HUES6 (cell line): Measurements from ENCODE around the gene RNF40.
A peak's percentile ranks its signal among the peaks of the same experiment; 100 is the strongest.

Source experiments
- H3K27ac ChIP-seq: 2 replicates; pipeline ENCODE4 v1.7.0; 2013; ENCODE audit warnings: low read depth, mild to moderate bottlenecking, low read length, inconsistent platforms
- H3K27me3 ChIP-seq: 2 replicates; pipeline ENCODE4 v1.6.1; 2013; ENCODE audit warnings: low read length; ENCODE audit not compliant: control insufficient read depth, insufficient read depth
- H3K36me3 ChIP-seq: 2 replicates; pipeline ENCODE4 v1.6.1; 2013; ENCODE audit warnings: low read length; ENCODE audit not compliant: control insufficient read depth, insufficient read depth
- H3K4me1 ChIP-seq: 2 replicates; pipeline ENCODE4 v1.6.1; 2013; ENCODE audit warnings: low read length; ENCODE audit not compliant: control insufficient read depth, insufficient read depth
- H3K4me3 ChIP-seq: 2 replicates; pipeline ENCODE4 v1.5.1; 2013; ENCODE audit warnings: low read depth, low read length
- H3K9ac ChIP-seq: one replicate; pipeline ENCODE4 v1.6.1; 2013; ENCODE audit warnings: mild to moderate bottlenecking, low read length
- H3K9me3 ChIP-seq: 2 replicates; pipeline ENCODE4 v1.6.1; 2013; ENCODE audit warnings: low read depth, low read length; ENCODE audit not compliant: control insufficient read depth, insufficient read depth

The RNF40 gene

DNA sequence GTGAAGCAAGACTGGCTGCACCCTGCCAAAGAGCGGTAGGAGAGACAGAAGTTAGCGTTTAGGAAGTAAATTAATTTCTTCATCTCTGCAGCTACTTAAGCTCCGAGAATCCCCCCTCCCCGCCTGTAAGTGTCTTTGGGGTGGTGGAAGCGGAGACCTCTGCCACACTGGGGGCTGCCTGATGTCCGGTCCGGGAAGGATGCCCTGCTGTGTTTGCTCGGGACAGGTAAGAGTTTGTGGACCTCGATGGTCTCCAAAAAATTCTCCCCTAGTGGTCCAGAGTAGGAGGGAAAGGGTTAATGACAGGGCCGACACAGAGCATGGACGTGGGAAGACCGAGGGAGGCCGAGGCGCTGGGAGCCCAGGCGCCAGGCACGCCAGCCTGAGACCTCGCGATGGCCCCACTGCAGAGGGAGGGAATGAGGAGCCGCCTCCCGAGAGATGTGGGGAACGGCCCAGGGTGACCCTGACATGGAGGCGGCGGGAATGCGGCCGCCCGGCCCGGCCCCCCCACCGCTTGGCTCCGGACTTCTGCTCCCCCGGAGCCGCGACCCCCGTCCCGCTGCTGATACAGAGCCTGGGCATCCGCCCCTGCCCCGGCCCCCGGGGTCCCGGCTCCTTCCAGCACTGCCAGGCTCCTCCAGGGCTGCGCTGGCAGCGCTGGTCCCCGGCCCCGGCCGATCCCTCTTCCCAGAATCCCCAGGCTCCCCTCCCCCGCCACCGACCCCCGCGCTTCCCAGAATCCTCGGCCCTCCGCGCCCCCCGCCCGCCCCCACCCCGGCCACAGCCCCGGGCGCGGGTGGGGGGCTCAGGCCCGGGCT lies 24.2 kb downstream of the RNF40 start:
- H3K4me1 ChIP-seq: peaks cover 6% of the 10 kb centered on the region; the same call in 1 of the 2 replicates
- H3K36me3 ChIP-seq: peaks cover 23% of the 10 kb centered on the region
- H3K9me3 ChIP-seq: no peaks in the 10 kb centered on the region
- no peaks in the 10 kb centered on the region for H3K27me3 ChIP-seq
- H3K4me3 ChIP-seq: peak overlapping the region; percentile 92
- H3K9ac ChIP-seq: peak overlapping the region; percentile 98
- H3K27ac ChIP-seq: peak overlapping the region; percentile 93

- peak within 1 kb of the TSS; percentile 98 for H3K9ac ChIP-seq
- no peaks in the 10 kb centered on the region for H3K9me3 ChIP-seq
- peaks cover 6% of the 10 kb centered on the region; the same call in 1 of the 2 replicates for H3K4me1 ChIP-seq
- H3K4me3 ChIP-seq: peak within 1 kb of the TSS; percentile 92
- no peaks in the 10 kb centered on the region; the same call in 1 of the 2 replicates for H3K27me3 ChIP-seq
- peak within 1 kb of the TSS; percentile 93 for H3K27ac ChIP-seq
- H3K36me3 ChIP-seq: peaks cover 17% of the 10 kb centered on the region
These were observed 25.0 kb downstream of the RNF40 start, which contains the start of gene ZNF629 for GRCh38 chr16:30786936-30787612. ZNF629 (minus strand) TSS chr16:30787205; CDS start chr16:30784482, 2,723 bp downstream.

- Histone ChIP-seq H3K9ac (peak overlapping the region; percentile 98), H3K4me3 (peak overlapping the region; percentile 92), H3K27ac (no peak overlapping the region; the same call in 1 of the 2 replicates), H3K27me3 (no peaks in the 10 kb centered on the region; the same call in 1 of the 2 replicates), H3K4me1 (peaks cover 6% of the 10 kb centered on the region; the same call in 1 of the 2 replicates), H3K9me3 (no peaks in the 10 kb centered on the region), H3K36me3 (peaks cover 11% of the 10 kb centered on the region)
These were observed 25.7 kb downstream of the RNF40 start for GRCh38 chr16:30787613-30788378.

DNA sequence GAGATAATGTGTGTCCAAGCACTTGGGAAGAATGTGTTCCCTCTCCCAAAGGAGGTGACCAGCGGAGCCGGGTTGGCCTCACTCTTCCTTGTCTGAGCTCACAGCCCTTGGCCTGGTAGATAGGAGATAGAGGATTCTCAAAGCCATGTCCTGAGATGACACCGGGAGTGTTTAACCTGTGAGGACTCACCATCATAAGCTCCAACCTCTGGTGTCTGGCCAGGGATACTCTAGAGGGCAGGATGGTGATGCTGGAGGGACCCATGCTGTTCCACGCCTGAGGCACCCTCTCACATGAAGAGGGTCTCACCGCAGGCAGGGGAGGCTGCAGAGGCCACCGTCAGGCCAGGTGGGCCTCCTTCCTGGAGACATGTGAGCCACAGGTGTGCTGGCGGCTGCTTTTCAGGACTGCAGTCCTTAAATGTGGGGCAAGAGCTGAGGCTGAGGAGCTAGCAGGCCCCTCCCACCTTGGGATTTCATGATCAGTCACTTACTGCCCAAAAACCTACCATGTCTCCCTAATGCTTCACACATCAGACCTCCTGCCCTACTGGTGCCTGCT lies 31.5 kb downstream of the RNF40 start:
- no peak overlapping the region for H3K27ac ChIP-seq
- H3K9me3 ChIP-seq: no peaks in the 10 kb centered on the region
- H3K4me3 ChIP-seq: no peak overlapping the region
- no peaks in the 10 kb centered on the region for H3K36me3 ChIP-seq
- H3K27me3 ChIP-seq: peaks cover 4% of the 10 kb centered on the region; the same call in 1 of the 2 replicates
- H3K4me1 ChIP-seq: no peaks in the 10 kb centered on the region
- H3K9ac ChIP-seq: no peak overlapping the region

DNA sequence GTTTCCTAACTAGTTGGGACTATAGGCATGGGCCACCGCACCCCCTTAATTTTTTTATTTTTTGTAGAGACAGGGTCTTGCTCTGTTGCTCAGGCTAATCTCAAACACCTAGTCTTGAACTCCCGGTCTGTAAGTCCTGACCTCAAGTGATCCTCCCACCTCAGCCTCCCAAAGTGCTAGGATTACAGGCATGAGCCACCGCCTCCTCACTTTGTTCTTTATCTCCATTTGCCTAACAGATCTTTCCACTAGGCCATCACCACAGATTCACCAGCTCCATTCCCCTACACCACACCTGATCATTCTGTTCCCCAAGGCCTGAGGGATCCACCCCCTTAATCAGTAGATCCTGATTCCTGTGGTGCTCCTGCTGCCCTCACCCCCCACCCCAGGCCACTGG lies 32.5 kb downstream of the RNF40 start:
- Histone ChIP-seq H3K4me3 (no peak overlapping the region), H3K9ac (no peak overlapping the region), H3K4me1 (no peaks in the 10 kb centered on the region), H3K27ac (no peak overlapping the region), H3K27me3 (peaks cover 4% of the 10 kb centered on the region; the same call in 1 of the 2 replicates), H3K9me3 (no peaks in the 10 kb centered on the region), H3K36me3 (no peaks in the 10 kb centered on the region)

GRCh38 chr16:30797670-30798309 lies 35.7 kb downstream of the RNF40 start:
- H3K9me3 ChIP-seq: no peaks in the 10 kb centered on the region
- no peaks in the 10 kb centered on the region for H3K4me1 ChIP-seq
- H3K36me3 ChIP-seq: no peaks in the 10 kb centered on the region
- peaks cover 15% of the 10 kb centered on the region for H3K27me3 ChIP-seq
- H3K9ac ChIP-seq: no peak overlapping the region
- H3K27ac ChIP-seq: no peak overlapping the region
- H3K4me3 ChIP-seq: no peak overlapping the region

DNA sequence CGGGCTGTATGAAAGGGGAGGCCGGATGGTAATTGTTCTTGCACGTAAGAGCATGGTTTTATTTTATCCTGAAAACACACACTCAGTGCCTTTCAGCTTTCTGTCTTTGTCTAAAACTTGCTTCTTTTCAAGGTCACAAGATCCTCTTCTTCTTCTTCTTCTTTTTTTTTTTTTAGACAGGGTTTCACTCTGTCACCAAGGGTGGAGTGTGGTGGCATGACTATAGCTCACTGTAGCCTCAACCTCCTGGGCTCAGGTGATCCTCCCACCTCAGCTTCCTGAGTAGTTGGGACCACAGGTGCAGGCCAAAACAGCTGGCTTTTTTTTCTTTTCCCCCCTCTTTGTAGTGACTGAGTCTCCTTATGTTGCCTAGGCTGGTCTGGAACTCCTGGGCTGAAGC lies 40.8 kb downstream of the RNF40 start:
- Histone ChIP-seq H3K36me3 (no peaks in the 10 kb centered on the region), H3K27ac (no peak overlapping the region), H3K4me3 (no peak overlapping the region), H3K4me1 (0 out of 2 replicates have a peak, but pooled peaks cover 4% of the 10 kb centered on the region), H3K9me3 (no peaks in the 10 kb centered on the region), H3K9ac (no peak overlapping the region), H3K27me3 (peaks cover 45% of the 10 kb centered on the region)

- H3K27me3 ChIP-seq: peaks cover 51% of the 10 kb centered on the region
- H3K4me1 ChIP-seq: 0 out of 2 replicates have a peak, but pooled peaks cover 4% of the 10 kb centered on the region
- H3K9me3 ChIP-seq: no peaks in the 10 kb centered on the region
- H3K4me3 ChIP-seq: peak overlapping the region; percentile 84
- H3K27ac ChIP-seq: no peak overlapping the region
- no peaks in the 10 kb centered on the region for H3K36me3 ChIP-seq
- H3K9ac ChIP-seq: peak overlapping the region; percentile 71
These were observed 42.9 kb downstream of the RNF40 start for GRCh38 chr16:30805056-30805369.

DNA sequence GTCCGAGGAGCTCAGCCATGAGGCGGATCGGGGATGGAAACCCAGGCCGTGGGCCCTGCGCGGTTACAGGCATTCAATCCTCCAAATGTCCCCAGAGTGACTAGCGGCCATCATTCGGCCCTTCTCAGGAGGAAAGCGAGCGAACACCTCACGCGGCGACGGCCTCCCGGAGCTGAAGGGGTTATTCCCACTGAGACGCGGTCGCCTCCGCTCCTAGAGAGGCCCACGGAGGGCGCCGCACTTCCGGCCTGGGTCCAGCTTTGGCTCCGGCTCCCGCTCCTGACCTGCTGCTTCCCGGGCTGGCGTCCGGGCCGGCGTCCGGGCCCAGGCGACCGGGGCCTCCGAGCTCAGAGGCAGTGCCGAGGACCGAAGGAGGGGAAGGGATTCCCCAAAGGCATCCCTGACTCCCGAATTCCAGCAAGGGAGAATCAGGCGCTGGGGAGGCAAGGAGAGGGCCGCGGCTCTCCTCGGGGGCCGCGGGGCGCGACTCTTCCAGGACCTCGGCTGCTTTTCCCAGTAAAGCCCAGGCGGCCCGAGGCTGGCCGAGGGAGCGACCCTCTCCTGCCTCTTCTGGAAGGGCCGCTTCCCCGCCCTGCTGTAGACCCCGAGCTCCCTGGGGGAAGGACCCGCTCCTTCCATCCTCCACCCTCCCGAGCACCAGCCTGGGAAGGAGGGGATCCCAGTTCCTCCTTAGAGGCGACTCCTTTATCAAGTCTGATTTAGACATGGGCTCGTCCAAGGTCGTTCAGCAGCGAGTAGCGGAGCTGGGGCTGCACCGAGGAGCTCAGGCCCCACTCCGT lies 43.4 kb downstream of the RNF40 start:
- Histone ChIP-seq H3K27ac (peak overlapping the region; percentile 39; the same call in 1 of the 2 replicates), H3K9ac (peak overlapping the region; percentile 88), H3K4me3 (peak overlapping the region; percentile 84)

More for the DNA sequence above, 43.4 kb downstream of the RNF40 start:
- H3K36me3 ChIP-seq: no peaks in the 10 kb centered on the region
- peaks cover 51% of the 10 kb centered on the region for H3K27me3 ChIP-seq
- H3K4me1 ChIP-seq: 0 out of 2 replicates have a peak, but pooled peaks cover 4% of the 10 kb centered on the region
- no peaks in the 10 kb centered on the region for H3K9me3 ChIP-seq
